HK-2 (cell line): ENCODE data around the gene TBC1D5.
"Not testable (repeated sequence)": the region's sequence is repeated elsewhere in the genome, so short reads cannot be mapped to it uniquely, and the experiment has no call there.

Experiments
- DNase-seq: peaks from one replicate; pipeline ENCODE4 v3.0.0-alpha.2; 2018; ENCODE audit not compliant: unreplicated experiment

The TBC1D5 gene

DNA sequence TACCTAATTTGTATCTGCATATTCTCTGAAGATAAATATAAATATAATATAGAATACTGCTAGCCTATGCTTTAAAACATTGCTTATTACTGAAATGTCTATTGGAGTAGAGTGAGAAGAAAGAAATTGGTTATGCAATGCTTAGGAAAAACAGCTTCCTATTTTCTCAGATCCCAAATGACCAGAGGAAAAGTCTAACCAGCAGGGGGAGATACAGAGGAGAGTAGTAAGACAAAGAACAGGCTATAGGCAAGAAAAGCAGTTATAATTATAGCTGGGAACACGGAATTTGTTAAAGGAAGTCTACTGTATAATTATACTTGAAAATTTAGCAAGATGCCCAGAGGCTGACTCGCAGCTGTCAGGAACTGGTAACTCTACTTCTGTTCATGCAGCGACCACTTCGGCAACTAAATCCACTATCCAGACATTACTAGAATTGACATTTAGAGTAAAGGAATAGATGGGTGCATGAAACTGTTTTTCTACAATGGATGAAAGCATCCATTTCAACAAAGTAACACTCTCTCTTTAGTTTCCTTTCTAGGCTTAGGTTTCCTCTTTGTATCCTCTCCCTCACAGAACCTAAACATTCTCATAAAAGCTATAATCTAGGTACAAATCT is 97.2 kb downstream of the TBC1D5 start:
- no peak for DNase-seq

DNA sequence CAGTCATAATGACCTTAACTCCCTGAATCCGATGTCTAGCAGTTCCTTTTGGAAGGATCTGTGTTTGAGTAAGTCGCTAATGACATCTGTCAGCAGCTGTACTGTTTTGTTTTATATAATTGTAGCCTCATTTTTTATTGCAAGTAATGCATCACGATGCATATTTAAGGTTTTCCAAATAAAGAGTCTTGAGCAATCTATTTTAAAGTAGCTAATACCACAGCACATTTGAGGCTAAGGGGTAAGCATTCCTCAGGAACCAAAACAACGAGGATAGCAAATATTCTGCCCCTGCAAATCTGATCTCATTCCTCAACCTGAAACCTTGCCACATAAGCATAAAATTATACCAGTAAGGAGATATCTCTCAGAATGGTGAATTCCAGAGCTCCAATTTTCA is 98.7 kb downstream of the TBC1D5 start:
- DNase-seq, result no peak

DNA sequence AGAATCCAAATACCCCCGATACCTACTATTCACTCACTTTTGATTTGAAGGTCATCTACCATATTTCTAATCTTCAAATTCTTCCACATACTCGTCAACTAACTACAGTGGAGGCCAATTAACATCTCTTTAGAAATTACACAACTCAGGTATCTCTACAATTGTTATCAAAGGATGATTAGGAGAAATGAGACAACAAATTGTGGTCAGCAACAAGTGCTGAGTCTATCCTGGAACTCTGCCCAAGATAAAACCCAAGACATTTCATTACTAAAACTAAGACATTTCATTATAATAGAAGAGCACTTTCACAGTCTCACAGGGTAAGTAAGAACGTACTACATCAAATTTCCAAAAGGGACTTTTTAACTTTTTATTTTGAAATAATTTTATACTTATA is 100.0 kb downstream of the TBC1D5 start:
- DNase-seq, result no peak

DNA sequence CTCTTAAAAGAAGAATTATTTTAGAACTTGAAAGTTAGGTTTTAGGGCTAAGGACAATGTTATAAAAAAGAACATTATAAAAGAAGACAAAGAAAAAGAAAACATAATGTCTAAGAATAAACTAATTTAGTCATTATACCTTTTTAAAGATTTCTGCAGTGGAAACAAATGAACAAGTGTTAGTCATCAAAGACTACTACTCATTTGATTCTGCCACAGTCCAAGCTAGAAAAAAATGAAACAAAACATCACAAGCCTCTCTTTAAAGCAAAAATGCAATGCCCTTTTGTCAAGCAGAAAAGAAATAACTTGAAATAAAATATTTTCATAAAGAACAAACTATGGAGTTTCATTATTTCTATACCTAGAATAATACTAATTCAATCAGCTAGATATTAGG is 102.0 kb downstream of the TBC1D5 start:
- no peak for DNase-seq

DNA sequence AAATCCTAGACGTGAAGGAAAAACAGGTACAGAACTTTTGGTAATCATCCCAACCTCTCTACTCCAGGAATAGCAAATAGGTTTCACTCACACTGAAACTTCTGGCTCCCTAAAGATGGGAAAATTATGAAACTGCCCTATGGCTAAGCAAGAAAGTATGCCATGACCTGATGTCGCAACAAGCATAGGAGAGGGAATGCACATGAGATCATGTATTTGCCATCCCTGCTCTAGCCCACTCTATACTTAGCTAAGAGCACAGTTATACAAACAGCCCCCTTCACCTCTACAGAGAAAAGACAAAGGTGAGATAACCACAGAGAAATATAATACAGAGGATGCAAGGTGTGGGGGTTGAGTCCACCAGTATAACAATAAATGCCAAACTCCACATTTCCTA is 102.7 kb downstream of the TBC1D5 start:
- peak; percentile 11 for DNase-seq

DNA sequence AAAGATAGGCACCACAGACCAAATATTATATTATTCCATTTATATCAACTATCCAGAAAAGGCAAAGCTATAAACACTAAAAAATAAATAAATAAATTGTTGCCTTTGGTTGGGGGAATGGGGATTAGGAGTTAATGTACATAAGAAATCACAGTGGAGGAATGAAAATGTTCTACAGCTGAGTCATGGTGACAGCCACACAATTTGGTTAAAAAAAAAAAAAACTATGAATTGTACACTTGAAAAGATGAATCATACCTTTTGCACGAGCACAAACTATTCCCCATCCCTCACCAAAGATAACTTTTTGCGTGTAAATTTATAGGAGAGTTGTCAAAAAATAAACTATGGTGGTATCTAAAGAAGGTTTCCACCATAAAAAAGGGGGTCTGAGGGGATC is 103.2 kb downstream of the TBC1D5 start:
- no peak for DNase-seq

DNA sequence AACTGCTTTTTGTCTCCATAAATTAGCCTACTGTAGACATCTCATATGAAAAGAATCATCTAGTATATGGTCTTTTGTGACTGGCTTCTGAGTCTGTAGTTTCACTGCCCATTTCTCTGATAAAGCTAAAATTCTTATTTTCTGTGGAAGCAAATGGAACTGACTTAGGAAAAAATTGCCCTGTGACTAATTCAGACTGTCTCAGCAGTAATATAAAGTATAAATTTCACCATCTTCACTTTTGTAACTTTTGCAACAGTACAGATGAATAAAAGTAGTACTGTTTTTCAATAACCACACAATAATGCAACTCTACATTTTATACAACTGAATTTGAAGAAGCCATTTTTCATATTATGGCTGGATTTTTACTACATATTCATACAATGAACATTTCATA is 104.1 kb downstream of the TBC1D5 start:
- DNase-seq, result no peak

DNA sequence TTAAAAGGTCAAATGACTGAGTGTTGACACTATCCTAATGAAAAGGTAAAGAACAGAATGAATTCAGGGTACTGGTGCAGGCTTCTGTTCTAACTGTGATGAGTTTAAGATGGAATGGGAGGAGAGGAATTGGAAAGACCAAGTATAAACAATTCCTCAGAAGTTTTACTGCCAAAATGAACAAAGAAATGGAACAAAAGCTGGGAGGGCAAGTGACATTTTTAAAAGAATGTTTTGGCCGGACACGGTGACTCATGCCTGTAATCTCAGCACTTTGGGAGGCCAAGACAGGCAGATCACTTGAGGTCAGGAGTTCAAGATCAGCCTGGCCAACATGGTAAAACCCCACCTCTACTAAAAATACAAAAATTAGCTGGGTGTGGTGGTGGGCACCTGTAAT is 106.8 kb downstream of the TBC1D5 start:
- not testable (repeated sequence) for DNase-seq

DNA sequence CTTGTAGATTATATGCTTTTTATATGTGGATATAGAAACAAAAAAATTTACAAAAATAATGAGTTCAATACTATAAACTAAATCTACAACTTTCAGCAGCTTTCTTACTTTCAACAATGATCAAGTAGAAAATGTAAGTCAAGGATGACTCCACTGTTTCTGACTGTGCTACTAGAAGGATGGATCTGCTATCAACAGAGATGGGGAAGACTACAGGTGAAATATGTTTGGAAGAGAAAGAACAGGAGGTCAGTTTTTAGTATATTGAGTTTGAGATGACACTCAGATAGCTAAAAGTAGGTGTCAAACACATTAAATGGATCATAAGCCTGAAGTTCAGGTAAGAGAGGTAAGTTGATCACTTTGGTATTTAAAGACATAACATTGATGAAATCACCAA is 107.5 kb downstream of the TBC1D5 start:
- no peak for DNase-seq

DNA sequence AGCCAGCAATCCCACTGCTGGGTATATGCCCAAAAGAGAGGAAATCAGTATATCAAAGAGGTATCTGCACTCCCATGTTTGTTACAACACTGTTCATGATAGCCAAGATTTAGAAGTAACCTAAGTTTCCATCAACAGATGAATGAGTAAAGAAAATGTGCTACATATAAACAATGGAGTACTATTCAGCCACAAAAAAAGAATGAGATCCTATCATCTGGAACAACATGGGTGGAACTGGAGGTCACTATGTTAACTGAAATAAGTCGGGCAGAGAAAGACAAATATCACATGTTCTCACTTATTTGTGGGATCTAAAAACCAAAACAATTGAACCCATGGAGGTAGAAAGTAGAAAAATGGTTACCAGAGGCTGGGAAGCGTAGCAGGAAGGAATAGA is 108.2 kb downstream of the TBC1D5 start:
- DNase-seq, result no peak

DNA sequence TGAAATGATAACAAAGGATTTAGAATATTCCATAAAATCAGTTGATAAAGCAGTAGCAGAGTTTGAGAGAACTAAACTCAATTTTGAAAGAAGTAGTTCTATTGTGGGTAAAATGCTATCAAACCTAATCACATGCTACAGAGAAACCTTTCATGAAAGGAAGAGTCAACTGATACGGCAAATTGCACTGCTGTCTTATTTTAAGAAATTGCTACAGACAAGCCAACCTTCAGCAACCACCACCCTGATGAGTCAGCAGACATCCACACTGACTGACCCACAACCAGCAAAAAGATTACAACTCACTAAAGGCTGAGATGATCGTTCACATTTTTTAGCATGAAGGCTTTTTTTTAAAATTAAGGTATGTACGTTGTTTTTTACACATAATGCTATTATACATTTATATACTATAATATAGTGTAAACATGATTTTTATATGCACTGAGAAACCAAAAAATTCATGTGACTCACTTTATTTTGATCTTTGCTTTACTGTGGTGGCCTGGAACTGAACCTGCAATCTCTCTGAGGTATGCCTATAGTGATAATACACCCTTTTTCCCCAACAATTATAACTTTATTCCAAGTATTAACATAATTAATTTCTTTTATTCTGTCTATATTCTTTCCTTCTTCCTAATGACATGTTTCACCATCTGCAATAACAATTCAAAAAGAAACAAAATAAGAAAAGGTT is 109.9 kb downstream of the TBC1D5 start:
- no peak for DNase-seq

DNA sequence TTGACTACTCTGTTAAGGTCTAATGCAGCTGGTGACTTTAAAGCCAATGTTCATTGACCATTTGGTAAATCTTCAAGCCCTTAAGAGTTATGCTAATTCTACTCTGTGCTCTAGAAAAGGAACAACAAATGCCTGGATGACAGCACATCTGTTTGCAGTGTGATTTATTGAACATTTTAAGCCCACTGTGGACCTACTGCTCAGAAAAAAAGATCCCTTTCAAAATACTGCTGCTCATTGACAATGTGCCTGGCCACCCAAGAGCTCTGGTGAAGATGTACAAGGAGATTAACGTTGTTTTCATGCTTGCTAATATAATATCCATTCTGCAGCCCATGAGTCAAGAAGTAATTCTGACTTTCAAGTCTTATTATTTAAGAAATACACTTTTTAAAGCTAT is 110.8 kb downstream of the TBC1D5 start:
- no peak for DNase-seq

DNA sequence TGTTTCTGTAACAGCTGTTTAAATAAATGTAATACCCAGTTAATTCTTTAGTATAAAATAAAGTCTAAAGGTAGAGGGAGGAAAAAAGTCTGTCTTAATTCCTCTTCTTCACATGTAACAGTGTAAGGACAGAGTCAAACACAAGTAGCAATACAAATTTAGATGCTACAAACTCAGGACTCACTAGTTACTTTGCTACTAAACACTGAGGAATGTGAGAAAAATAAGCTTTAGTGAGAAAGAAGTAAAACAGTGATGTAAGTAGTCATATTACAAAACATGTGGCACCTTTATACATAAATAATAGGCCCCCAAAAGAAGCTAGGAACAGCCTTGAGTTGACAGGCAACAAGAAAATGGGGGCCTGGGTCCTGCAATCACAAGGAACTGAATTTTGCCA is 113.0 kb downstream of the TBC1D5 start:
- DNase-seq, result no peak

DNA sequence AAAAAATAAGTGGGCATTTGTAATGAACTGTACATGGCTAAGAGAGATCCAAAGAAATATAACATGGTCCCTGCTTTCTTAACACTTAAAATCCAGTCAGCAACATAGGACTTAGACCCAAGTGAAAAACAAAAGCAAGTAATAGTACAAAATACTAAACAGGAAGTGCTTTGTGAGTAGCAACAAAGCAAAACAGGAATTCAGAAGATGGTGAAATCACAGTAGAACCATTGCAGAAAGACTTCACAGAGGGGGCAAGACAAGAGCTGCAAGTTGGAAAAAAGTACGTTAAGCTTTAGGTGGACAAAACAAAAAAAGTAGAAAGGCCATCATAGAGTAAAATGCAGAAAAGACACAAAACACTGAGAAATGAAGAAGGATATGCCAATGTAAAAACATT is 116.0 kb downstream of the TBC1D5 start:
- DNase-seq, result no peak

DNA sequence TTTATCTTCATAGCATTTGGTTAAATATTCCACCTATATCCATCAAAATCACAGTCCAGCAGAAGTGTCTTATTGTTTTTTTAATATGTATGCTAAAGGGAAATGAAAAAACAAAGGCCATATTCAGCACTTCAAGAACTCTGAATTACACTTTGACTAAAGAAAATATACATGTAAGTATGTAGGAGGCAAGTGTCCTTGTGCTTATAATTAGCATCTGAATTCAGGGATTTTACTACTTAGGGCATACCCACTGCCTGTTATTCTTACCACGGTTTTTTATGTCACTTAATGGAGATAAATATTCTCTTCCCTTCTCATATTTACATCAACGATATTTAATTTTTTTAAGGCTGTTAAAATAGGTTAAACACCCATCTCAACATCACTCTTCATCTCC is 117.3 kb downstream of the TBC1D5 start:
- no peak for DNase-seq

DNA sequence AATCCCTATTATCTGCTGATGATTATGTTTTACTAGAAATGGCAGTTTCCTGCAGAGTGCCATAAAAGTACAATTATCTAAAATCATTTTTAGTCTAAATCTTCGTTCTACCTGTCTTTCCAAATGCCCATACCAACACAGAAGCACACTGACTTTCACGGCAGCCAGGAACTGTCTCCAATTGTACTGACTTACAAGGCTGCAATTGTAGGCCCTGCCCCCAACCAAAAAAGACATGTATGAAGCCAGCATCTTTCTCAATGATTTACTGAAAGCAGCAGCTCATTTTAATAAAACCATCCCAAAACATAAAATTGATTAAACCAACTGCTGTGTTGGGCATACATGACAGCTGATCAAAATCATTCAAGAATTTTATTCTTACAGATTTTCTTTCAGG is 119.0 kb downstream of the TBC1D5 start:
- DNase-seq, result no peak

DNA sequence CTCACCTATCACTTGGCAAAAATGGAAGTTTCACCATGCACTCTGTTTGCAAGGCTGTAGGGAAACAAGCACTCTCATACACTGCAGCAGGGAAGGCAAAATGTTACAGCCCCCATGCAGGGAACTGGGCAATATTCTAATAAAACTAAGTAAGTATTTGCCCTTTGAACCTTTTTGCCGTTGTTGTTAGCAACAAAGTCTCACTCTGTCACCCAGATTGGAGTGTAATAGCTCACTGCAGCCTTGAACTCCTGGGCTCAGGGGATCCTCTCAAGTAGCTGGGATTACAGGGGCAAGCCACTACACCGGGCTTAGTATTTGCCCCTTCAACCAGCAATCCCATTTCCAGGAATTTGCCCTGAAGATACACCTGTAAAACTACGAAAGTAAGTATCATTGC is 122.5 kb downstream of the TBC1D5 start:
- no peak for DNase-seq

DNA sequence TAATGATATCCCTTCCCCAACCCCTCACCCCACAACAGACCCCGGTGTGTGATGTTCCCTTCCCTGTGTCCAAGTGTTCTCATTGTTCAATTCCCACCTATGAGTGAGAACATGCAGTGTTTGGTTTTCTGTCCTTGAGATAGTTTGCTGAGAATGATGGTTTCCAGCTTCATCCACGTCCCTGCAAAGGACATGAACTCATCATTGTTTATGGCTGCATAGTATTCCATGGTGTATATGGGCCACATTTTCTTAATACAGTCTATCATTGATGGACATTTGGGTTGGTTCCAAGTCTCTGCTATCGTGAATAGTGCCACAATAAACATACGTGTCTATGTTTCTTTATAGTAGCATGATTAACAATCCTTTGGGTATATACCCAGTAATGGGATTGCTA is 129.4 kb downstream of the TBC1D5 start:
- not testable (repeated sequence) for DNase-seq

DNA sequence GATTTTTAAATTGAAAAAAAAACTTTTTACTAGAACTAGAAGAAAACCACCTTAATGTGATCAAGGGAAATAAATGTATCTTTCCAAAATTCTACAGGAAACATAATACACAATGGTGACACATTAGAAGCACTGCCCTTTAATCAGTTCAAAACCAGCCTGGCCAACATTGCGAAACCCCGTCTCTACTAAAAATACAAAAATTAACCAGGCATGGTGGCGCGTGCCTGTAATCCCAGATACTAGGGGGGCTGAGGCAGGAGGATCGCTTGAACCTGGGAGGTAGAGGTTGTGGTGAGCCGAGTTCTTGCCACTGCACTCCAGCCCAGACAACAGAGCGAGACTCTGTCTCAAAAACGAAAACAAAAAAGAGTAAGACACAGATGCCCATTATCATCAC is 134.5 kb downstream of the TBC1D5 start:
- DNase-seq, result no peak

DNA sequence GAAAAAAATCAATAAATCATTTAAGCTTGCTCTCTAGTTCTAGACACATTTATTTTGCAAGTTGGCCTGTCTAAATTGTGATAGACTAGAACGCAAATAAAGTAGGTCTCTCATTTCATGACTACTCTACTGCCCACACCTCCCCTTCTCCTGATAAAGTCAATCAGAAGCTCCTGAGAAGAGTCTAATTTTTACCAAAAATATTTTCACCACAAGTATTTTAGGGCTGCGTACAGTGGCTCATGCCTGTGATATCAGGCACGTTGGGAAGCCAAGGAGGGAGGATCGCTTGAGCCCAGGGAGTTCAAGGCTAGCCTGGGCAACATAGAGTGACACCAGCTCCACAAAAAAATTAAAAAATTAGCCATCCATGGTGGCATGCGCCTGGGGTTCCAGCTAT is 136.5 kb downstream of the TBC1D5 start:
- no peak for DNase-seq

DNA sequence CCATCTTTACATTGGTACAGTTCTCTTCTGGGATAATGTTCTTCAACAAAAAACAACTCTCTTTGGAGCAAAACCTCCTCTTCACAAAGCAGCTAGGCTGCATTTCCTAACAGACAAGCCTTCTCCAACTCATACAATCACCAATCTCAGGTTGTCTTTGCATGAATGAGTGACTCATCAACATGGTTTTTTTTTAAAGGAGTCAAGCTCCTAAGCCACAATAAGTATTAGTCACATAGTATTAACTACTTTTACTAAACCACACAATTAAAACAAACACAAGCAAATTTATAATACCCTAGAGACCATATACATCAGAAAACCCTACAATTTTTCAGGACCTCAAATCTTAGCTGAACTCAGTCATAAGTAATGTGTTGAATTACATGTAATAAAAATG is 137.4 kb downstream of the TBC1D5 start:
- no peak for DNase-seq

DNA sequence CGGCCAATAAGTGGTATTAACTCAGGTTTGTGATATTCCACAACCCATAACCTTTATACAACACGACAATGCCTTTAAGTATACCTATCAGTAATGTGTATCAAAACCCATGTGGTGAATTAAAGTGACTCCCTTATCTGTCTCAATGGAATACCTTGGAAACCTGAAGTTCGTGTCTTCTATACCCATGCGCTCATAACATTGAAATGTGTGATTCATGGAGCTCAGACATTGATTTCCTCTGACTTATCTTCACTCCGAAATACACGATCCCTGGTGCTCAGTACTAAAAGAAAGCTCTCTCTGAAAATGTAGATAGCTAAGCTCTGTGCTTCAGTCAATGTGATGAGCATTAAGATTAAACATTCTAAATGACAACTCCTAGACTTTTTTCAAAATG is 140.3 kb downstream of the TBC1D5 start:
- no peak for DNase-seq

DNA sequence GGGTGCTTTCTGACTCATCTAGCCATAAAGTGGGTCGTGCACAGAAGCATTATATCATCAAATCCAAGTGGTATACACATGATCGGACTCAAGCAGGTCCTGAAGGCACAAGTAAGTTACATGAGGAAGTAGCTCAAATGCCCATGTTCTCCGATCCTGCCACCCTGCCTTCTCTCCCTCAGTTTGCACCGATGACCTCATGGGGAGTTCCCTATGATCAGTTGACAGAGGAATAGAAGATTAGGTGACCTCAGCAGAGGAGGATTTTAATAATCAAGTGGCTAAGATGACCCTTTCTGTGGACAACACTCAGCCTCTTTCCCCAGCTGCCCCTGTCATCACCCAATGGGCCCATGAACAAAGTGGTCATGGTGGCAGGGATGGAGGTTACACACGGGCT is 149.5 kb downstream of the TBC1D5 start:
- no peak for DNase-seq

DNA sequence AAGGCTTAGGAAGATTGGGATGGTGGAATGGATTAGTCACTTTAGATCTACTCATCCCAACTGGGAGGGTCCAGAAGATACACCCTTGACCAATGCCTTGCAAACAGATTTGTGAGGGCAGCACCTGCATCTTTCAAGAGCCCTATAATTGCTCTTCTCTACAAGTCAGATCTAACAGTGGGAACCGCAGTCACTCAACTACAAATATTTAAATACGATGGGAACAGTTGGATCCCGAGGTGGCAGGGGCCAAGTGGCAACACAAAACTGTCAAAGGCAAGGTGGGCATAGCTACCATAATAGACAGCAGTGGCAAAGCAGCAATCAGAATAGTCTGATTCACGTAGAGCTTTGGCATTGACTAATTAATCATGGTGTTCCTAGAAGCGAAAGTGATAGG is 152.0 kb downstream of the TBC1D5 start:
- no peak for DNase-seq
